ENCODE measurements around the gene EMILIN3.

EMILIN3 gene

GRCh38 chr20:41370176-41370575 lies 3.6 kb upstream of the EMILIN3 start:
- no peak overlapping the region for H3K18ac ChIP-seq (ENCODE audit: low read length)
- H4K8ac ChIP-seq (ENCODE audit: low read depth, low read length), result no peak overlapping the region
- no peak overlapping the region for H2BK15ac ChIP-seq (replicated peaks; ENCODE audit: low read depth)
- H3K4me3 ChIP-seq (ENCODE audit: low read length), result no peak overlapping the region
- H3K27me3 ChIP-seq (ENCODE audit: insufficient read depth, low read length, poor library complexity), result peaks cover 10% of the 10 kb centered on the region
- no peak overlapping the region for H3K27ac ChIP-seq (ENCODE audit: low read depth, low read length)
- no peaks in the 10 kb centered on the region for H3K79me1 ChIP-seq (ENCODE audit: low read length)
- no peaks in the 10 kb centered on the region for H3K36me3 ChIP-seq (ENCODE audit: control insufficient read depth, insufficient read depth, low read length)
- DNase-seq, result no peak
- no peaks in the 10 kb centered on the region for H3K4me1 ChIP-seq (ENCODE audit: control insufficient read depth, low read depth, low read length)
- H4K5ac ChIP-seq (ENCODE audit: low read length), result no peak overlapping the region
- no peak overlapping the region for H3K4me2 ChIP-seq (ENCODE audit: low read length)
- H2AK5ac ChIP-seq (ENCODE audit: low read length), result no peak overlapping the region
- no peaks in the 10 kb centered on the region for H3K79me2 ChIP-seq (ENCODE audit: control insufficient read depth, insufficient read depth, low read length)
- H2BK5ac ChIP-seq (ENCODE audit: low read length), result no peak overlapping the region
- no peak overlapping the region for H3K56ac ChIP-seq (ENCODE audit: low read length)
- no peak overlapping the region for H3K4ac ChIP-seq (ENCODE audit: low read depth, low read length)
- H3K9ac ChIP-seq (ENCODE audit: low read length), result no peak overlapping the region
- WGBS (ENCODE audit: extremely low coverage, insufficient coverage, low lambda C conversion rate), result no CpG with 5 or more reads among the region's 5 CpGs
- H3K23ac ChIP-seq (ENCODE audit: low read length), result no peak overlapping the region
- no peak overlapping the region for H2BK120ac ChIP-seq (ENCODE audit: low read depth, low read length)

DNA sequence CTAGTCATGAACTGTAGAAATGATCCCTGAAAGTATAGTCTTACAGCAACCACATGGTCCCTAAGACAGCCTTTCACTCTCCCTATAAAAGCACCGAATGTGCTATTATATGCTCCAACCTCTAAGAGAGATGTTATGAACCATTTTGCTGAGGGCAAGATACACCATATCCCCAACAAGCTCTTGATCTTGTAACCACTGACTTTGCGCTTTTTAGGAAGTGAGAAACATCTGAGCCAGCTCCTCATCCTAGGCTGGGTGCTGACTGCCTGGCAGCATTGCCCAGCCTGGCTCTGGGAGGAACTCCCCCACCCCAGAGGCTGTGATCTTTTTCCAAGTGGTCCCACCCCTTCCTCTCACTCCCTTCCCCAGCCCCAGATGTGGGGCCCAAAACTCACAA lies 3.1 kb upstream of the EMILIN3 start:
- H3K9ac ChIP-seq (ENCODE audit: low read length), result no peak overlapping the region
- H2BK15ac ChIP-seq (replicated peaks; ENCODE audit: low read depth), result no peak overlapping the region
- no peak overlapping the region for H4K5ac ChIP-seq (ENCODE audit: low read length)
- no peak overlapping the region for H2AK5ac ChIP-seq (ENCODE audit: low read length)
- no peak overlapping the region for H3K18ac ChIP-seq (ENCODE audit: low read length)
- H3K23ac ChIP-seq (ENCODE audit: low read length), result no peak overlapping the region
- H3K27me3 ChIP-seq (ENCODE audit: insufficient read depth, low read length, poor library complexity), result peaks cover 10% of the 10 kb centered on the region
- H3K36me3 ChIP-seq (ENCODE audit: control insufficient read depth, insufficient read depth, low read length), result no peaks in the 10 kb centered on the region
- no peak overlapping the region for H3K27ac ChIP-seq (ENCODE audit: low read depth, low read length)
- H2BK5ac ChIP-seq (ENCODE audit: low read length), result no peak overlapping the region
- no peaks in the 10 kb centered on the region for H3K4me1 ChIP-seq (ENCODE audit: control insufficient read depth, low read depth, low read length)
- no peak overlapping the region for H4K8ac ChIP-seq (ENCODE audit: low read depth, low read length)
- H2BK120ac ChIP-seq (ENCODE audit: low read depth, low read length), result no peak overlapping the region
- no peak overlapping the region for H3K56ac ChIP-seq (ENCODE audit: low read length)
- H3K79me1 ChIP-seq (ENCODE audit: low read length), result no peaks in the 10 kb centered on the region
- no peak for DNase-seq
- H3K4me3 ChIP-seq (ENCODE audit: low read length), result no peak overlapping the region
- no CpG with 5 or more reads among the region's 2 CpGs for WGBS (ENCODE audit: extremely low coverage, insufficient coverage, low lambda C conversion rate)
- no peak overlapping the region for H3K4ac ChIP-seq (ENCODE audit: low read depth, low read length)
- no peak overlapping the region for H3K4me2 ChIP-seq (ENCODE audit: low read length)
- H3K79me2 ChIP-seq (ENCODE audit: control insufficient read depth, insufficient read depth, low read length), result no peaks in the 10 kb centered on the region

DNA sequence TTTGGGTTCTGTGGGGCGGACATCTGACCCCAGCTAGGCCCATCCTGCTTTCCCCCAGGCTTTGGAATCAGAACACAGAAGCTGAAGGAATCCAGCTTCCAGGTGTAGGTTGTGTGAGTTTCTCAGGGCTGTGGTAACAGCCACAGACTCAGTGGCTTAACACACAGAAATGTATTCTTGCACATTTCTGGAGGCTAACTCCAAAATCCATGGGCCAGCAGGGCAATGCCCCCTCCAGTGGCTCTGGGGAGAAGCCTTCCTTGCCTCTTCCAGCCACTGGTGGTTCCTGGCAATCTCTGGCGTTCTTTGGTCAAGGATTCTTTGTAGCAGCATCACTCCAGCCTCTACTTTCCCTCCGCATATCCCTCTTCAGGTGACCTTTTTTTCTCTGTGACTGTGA lies 1.3 kb upstream of the EMILIN3 start:
- no peak overlapping the region for H2AK5ac ChIP-seq (ENCODE audit: low read length)
- no peaks in the 10 kb centered on the region for H3K36me3 ChIP-seq (ENCODE audit: control insufficient read depth, insufficient read depth, low read length)
- no peaks in the 10 kb centered on the region for H3K4me1 ChIP-seq (ENCODE audit: control insufficient read depth, low read depth, low read length)
- H3K56ac ChIP-seq (ENCODE audit: low read length), result no peak overlapping the region
- no peak overlapping the region for H3K9ac ChIP-seq (ENCODE audit: low read length)
- no peaks in the 10 kb centered on the region for H3K79me1 ChIP-seq (ENCODE audit: low read length)
- H3K27me3 ChIP-seq (ENCODE audit: insufficient read depth, low read length, poor library complexity), result peaks cover 10% of the 10 kb centered on the region
- no CpG with 5 or more reads among the region's 3 CpGs for WGBS (ENCODE audit: extremely low coverage, insufficient coverage, low lambda C conversion rate)
- no peak overlapping the region for H4K8ac ChIP-seq (ENCODE audit: low read depth, low read length)
- H3K4me2 ChIP-seq (ENCODE audit: low read length), result no peak overlapping the region
- no peak overlapping the region for H2BK15ac ChIP-seq (replicated peaks; ENCODE audit: low read depth)
- H3K79me2 ChIP-seq (ENCODE audit: control insufficient read depth, insufficient read depth, low read length), result no peaks in the 10 kb centered on the region
- H3K4ac ChIP-seq (ENCODE audit: low read depth, low read length), result no peak overlapping the region
- H2BK5ac ChIP-seq (ENCODE audit: low read length), result no peak overlapping the region
- H3K27ac ChIP-seq (ENCODE audit: low read depth, low read length), result no peak overlapping the region
- no peak overlapping the region for H3K23ac ChIP-seq (ENCODE audit: low read length)
- no peak for DNase-seq
- H4K5ac ChIP-seq (ENCODE audit: low read length), result no peak overlapping the region
- H3K18ac ChIP-seq (ENCODE audit: low read length), result no peak overlapping the region
- no peak overlapping the region for H2BK120ac ChIP-seq (ENCODE audit: low read depth, low read length)
- H3K4me3 ChIP-seq (ENCODE audit: low read length), result no peak overlapping the region

DNA sequence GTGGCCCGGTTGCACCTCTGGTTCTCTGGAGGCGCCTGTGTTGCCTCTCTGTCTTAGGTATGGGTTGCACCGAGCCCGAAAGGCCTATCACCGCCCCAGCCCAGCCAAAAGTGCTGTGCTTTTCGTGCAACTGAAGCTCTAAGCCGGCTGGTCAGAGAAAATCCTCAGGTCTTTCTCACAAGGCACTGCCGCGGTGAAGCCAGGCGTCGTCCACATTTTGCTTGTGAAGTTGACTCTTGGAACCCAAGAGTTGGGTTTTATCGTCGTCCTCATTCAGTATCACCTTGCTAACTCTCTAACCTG lies 726 bp upstream of the EMILIN3 start:
- H3K4me1 ChIP-seq (ENCODE audit: control insufficient read depth, low read depth, low read length), result no peaks in the 10 kb centered on the region

GRCh38 chr20:41365777-41366545 lies 657 bp downstream of the EMILIN3 start:
- Histone ChIP-seq H3K79me2 (ENCODE audit: control insufficient read depth, insufficient read depth, low read length) (no peaks in the 10 kb centered on the region), H3K79me1 (ENCODE audit: low read length) (no peaks in the 10 kb centered on the region), H2BK120ac (ENCODE audit: low read depth, low read length) (no peak overlapping the region), H2AK5ac (ENCODE audit: low read length) (no peak overlapping the region), H3K4ac (ENCODE audit: low read depth, low read length) (no peak overlapping the region), H3K18ac (ENCODE audit: low read length) (peak overlapping the region; percentile 34), H4K5ac (ENCODE audit: low read length) (no peak overlapping the region), H3K27me3 (ENCODE audit: insufficient read depth, low read length, poor library complexity) (peaks cover 10% of the 10 kb centered on the region), H3K9ac (ENCODE audit: low read length) (peak overlapping the region; percentile 53), H3K4me3 (ENCODE audit: low read length) (no peak overlapping the region), H3K4me1 (ENCODE audit: control insufficient read depth, low read depth, low read length) (no peaks in the 10 kb centered on the region), H2BK5ac (ENCODE audit: low read length) (no peak overlapping the region), H3K56ac (ENCODE audit: low read length) (peak overlapping the region; percentile 90), H3K27ac (ENCODE audit: low read depth, low read length) (no peak overlapping the region), H4K8ac (ENCODE audit: low read depth, low read length) (no peak overlapping the region), H3K4me2 (ENCODE audit: low read length) (peak overlapping the region; percentile 70), H3K23ac (ENCODE audit: low read length) (no peak overlapping the region), H2BK15ac (replicated peaks; ENCODE audit: low read depth) (no peak overlapping the region), H3K36me3 (ENCODE audit: control insufficient read depth, insufficient read depth, low read length) (no peaks in the 10 kb centered on the region)
- DNase-seq, result no peak
- no CpG with 5 or more reads among the region's 76 CpGs for WGBS (ENCODE audit: extremely low coverage, insufficient coverage, low lambda C conversion rate)

More for the DNA sequence above, 726 bp upstream of the EMILIN3 start:
- Histone ChIP-seq H3K56ac (ENCODE audit: low read length) (peak overlapping the region; percentile 90), H3K4me3 (ENCODE audit: low read length) (no peak overlapping the region), H3K36me3 (ENCODE audit: control insufficient read depth, insufficient read depth, low read length) (no peaks in the 10 kb centered on the region), H3K4me2 (ENCODE audit: low read length) (peak overlapping the region; percentile 83), H3K27me3 (ENCODE audit: insufficient read depth, low read length, poor library complexity) (peaks cover 10% of the 10 kb centered on the region), H3K79me2 (ENCODE audit: control insufficient read depth, insufficient read depth, low read length) (no peaks in the 10 kb centered on the region), H4K8ac (ENCODE audit: low read depth, low read length) (no peak overlapping the region), H4K5ac (ENCODE audit: low read length) (no peak overlapping the region), H3K79me1 (ENCODE audit: low read length) (no peaks in the 10 kb centered on the region), H3K4ac (ENCODE audit: low read depth, low read length) (no peak overlapping the region), H2BK120ac (ENCODE audit: low read depth, low read length) (no peak overlapping the region), H3K23ac (ENCODE audit: low read length) (no peak overlapping the region), H2BK5ac (ENCODE audit: low read length) (no peak overlapping the region), H3K18ac (ENCODE audit: low read length) (no peak overlapping the region), H2BK15ac (replicated peaks; ENCODE audit: low read depth) (no peak overlapping the region), H3K27ac (ENCODE audit: low read depth, low read length) (no peak overlapping the region), H2AK5ac (ENCODE audit: low read length) (no peak overlapping the region), H3K9ac (ENCODE audit: low read length) (no peak overlapping the region)
- no CpG with 5 or more reads among the region's 13 CpGs for WGBS (ENCODE audit: extremely low coverage, insufficient coverage, low lambda C conversion rate)
- peak; percentile 23 for DNase-seq
